ENCODE measurements around the gene BAHCC1.
A peak's percentile ranks its signal among the peaks of the same experiment; 100 is the strongest.

Gene BAHCC1

DNA sequence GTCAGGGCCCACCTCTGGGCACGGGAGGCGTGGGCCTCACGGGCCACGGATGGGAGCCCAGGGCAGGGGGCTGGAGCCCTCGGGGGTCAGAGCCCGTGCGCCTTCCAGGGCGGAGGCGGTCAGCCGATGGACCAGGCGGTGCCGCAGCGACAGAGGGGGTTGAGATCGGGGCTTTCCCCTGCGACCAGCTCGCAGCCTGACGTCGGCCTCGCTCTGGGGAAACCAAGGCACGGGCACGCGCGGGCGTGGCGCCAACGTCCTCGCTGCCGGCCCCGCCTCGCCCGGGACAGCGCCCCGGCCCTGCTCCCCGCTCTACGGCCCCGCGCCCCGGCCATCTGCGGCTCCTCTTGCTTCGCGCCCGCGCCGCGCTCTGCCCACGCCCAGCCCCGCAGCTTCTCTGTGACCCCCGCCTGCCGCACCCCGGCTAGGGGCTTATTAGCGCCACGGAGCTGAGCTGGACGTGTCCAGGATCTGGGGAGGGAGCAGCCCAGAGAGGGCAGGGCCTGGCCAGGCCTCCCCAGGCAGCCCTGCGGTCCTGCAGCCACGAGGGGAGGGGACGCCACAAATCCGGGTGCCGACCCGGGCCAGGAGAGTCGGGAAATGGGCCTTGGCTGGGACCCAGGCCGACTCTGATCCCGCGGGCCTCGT, 103.8 kb downstream of the BAHCC1 start:
- no peak for DNase-seq

- DNase-seq: no peak
These were observed 104.3 kb downstream of the BAHCC1 start for GRCh38 chr17:81499601-81499970.

DNA sequence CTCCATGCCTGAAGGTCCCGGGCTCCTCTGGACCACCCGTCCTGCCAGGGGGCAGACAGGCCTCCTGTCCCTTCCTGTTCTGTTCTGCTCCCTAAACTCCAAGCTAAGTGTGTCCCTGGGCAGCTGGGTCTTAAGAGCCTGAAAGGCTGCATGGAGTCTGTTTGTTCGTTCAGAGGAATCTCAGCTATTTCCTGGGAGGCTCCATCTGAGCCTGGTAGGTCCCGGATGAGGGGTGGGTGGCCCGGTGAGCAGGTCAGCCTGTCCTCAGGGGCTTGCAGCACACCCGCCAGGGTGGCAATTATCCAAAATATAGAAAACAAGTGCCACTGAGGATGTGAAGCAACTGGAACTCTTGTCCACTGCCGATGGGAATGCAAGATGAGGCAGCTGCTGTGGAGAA, 104.8 kb downstream of the BAHCC1 start:
- no peak for DNase-seq

GRCh38 chr17:81502471-81503017, 107.3 kb downstream of the BAHCC1 start:
- no peak for DNase-seq

DNA sequence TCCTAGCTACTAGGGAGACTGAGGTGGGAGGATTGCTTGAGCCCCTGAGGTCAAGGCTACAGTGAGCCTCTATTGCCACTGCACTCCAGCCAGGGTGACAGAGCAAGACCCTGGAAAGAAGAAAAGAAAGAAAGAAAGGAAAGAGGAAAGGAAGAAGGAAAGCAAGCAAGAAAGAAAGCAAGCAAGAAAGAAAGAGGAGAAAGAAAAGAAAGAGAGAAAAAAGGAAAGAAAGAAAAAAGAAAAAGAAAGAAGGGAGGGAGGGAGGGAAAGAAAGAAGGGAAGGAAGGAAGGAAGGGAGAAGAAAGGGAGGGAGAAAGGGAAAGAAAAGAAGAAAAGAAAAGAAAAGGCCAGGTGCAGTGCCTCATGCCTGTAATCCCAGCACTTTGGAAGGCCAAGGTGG, 108.4 kb downstream of the BAHCC1 start:
- no peak for DNase-seq

DNA sequence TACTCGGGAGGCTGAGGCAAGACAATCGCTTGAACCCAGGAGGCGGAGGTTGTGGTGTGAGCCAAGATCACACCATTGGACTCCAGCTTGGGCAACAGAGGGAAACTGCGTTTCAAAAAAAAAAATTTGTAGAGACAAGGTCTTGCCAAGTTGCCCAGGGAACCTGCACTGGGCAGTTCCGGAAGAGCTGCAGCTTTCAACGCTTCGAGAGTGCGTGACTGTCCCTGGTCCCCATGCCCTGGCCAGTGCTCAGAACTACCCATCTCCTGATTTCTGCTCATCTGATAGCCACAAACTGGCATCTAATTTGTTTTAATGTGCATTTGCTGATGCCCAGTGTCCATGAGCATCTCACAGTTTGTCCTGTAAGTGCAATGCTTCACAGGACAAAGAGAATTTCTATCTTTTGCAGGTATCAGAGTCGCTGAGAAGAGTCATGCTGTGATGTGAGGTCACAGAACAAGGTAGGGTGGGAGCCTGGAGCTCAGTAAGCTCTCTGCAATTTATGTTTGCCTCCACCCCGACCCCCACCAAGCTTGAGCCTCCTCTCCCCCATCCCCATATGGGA, 113.5 kb downstream of the BAHCC1 start:
- DNase-seq: no peak

DNA sequence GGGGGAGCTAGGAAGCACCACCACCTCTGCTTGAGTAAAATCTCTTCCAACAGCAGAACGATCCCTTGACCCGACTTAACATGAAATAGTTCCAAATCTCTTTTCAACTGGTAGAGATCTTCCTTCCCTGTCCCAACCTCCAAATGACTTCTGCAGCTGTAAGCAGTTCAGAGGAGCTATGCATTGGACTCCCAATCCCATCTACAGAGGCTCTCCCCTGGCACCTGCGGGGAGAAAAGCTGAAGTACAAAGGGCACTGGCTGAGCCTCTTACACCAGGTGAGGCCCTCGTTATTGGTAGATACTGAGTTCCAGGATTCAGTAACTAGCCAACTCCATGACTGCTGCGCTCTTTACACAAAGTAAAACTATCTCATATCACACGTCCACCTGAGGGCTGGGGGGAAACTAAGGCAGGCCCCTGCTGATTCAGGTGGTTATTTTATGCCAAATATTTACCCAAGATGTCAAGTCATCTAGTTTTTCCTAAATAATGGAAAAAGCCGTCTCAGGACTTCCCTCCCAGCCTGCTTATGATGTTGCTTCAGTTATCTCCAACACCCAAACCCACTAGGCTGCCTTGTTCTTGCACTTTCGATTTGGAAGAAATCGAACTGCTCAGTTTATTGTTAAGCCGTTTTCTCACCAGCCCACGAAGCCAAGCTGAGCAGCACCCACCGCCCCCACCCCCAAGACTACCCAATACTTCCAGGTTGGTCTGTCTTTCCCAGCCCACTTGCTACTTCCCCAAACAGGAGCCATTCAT, 114.1 kb downstream of the BAHCC1 start:
- peak in 1 of 2 donors; percentile 59 for DNase-seq

DNA sequence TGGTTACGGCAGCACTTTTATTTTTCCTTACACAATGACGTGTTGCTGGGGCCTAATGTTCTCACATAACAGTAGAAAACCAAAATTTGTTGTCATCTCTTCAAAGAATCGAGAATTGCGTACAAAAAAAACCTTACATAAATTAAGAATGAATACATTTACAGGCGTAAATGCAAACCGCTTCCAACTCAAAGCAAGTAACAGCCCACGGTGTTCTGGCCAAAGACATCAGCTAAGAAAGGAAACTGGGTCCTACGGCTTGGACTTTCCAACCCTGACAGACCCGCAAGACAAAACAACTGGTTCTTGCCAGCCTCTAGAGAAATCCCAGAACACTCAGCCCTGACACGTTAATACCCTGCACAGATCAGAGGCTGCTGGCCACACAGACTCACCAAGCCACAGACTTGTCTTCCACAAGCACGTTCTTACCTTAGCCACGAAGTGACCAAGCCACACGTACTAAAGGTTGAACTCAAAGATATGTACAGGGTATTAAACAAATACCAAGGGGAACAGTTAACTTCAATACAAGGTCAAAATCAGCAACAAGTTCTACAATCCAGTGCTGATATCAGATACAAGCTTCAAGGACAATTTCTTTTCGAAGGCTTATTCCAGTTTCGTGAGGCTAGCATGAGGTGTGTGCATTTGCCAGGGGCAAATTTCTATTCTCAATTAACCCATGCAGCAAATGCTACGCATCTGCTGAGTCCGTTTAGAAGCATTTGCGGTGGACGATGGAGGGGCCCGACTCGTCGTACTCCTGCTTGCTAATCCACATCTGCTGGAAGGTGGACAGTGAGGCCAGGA, 114.9 kb downstream of the BAHCC1 start:
- no peak for DNase-seq

GRCh38 chr17:81510785-81511553, 115.7 kb downstream of the BAHCC1 start:
- peak in 1 of 2 donors; percentile 53 for DNase-seq

DNA sequence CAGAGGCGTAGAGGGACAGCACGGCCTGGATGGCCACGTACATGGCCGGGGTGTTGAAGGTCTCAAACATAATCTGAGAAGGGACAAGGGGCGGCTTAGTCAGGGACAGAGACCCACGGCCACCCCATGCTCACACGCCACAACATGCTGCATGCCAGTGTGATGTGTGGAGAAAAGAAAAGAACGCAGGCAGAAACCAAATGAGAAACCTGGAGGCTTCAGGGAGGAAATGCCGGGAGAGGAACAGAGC, 116.2 kb downstream of the BAHCC1 start:
- DNase-seq: no peak

- DNase-seq: no peak
These were observed 116.7 kb downstream of the BAHCC1 start for GRCh38 chr17:81511804-81512561.

DNA sequence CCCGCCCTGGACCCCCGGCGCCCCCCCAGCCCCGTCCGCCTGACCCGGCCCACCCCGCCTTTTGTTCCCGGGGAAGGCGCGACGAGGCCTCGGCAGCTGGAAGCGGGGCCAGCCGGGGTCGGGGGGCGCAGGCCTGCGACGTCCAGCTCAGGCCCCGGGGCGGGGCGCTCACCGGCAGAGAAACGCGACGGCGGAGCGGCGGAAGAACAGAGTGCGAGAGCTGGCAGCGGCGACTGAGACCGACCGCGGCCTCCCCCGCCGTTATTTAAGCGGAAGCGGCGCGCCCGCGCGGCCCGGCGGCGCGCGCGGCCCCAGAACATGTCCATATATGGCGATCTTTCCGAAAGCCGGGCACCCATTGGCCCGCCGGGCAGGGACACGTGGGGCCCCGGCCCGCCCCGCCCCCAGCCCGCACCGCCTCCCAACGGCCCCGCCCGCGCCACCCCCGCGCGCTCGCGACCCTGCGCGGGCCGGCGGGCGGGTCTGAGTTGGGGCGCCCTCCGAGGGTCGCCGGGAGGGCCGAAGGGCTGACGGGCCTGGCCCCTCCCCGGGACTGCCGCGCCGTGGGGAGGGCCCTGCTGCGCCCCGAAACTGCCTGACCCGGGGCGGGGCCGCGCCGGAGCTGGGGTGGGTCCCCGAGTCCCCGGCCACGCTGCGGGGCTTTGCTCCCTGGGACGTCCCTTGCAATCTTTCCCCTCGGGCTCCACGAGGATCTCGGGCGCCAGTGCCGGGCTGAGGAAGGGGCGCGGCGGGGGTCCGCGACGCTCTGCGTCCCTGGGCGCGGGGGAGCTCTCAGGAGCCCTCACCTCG, 117.5 kb downstream of the BAHCC1 start, which contains the start of gene ACTG1:
ACTG1 (minus strand) TSS at position 238 of the 810 bp plus-strand sequence. CDS start 445 bp downstream, outside the sequence.
- DNase-seq: peak; percentile 94 to 96

DNA sequence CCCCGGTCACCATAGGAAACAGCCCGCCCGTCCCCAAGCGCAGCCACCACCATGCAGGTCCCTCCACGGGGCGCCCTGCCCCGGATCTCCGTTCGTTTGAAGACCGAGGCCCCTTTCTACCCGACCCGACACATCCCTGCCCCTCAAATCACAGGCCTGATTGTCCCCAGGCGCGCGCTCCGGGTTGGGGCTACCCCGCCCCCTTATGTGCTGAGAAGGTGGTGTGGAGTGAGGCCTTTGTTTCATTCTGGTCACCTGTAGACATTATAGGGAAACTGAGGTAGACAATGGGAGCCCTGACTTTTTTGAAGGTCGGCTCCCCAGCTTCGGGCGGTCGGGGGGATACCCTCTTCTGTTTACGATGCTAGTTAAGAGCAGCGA, 118.1 kb downstream of the BAHCC1 start:
- peak; percentile 55 to 61 for DNase-seq

GRCh38 chr17:81513753-81514488, 118.7 kb downstream of the BAHCC1 start:
- DNase-seq: peak in 1 of 2 donors; percentile 29

GRCh38 chr17:81514489-81514738, 119.2 kb downstream of the BAHCC1 start:
- DNase-seq: no peak

- DNase-seq: peak; percentile 62 to 81
These were observed 119.7 kb downstream of the BAHCC1 start for GRCh38 chr17:81514739-81515529.

DNA sequence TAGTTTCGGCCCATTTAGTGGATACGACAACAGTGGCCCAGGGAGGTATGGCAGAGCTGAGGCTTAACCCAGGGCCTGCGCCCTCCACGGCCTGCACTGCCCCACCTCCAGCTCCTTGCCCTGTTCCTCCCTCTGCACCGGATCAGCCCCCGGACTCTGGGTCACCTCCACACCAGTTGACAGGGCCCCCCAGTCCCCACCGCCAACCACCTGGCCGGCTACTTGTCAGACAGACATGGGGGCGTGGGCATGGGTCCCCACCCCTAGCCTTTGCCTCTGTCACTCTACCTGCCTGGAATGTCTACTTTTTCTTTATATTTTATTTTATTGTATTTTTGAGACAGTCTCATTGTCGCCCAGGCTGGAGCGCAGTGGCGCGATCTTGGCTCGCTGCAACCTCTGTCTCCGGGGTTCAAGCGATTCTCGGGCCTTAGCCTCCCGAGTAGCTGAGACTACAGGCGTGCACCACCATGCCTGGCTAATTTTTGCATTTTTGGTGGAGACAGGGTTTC, 120.3 kb downstream of the BAHCC1 start:
- DNase-seq: no peak
